Inflammatory macrophage treated with lipopolysaccharide for 4 hours (primary cell): Measurements from ENCODE around the gene PBX3.

Experiments
- DNase-seq: peaks from one replicate; pipeline ENCODE4 v3.0.0-alpha.2; 2020

The PBX3 gene

DNA sequence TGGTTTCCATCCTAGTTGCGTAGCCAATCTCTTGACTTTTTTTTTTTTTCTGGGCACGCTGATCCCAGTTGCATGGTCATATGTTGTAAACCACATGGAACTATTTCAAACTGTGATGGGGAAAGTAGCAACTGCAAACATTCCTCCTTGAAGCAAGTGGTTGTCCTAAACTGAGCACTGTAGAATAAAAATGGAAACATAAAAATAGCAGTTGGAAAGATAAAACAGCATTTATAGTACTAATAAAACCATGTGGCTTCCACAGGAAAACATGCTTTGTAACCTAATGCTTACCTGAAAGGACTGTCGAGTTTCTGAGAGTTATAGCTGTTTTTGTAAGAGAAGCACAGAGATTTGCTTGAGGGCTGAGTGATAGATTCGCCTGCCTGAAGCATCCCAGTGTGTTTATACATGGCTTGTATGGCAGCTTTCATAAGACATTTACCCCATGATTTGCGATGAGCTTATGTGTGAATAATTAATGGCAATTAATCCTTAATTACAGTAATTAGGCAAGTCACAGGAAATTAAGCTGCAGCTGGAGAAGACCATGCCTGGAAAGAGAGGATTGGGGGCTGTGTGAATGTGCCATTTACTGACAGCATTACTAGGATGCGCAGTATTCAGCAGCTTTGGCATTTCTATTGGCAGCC, 136.5 kb downstream of the PBX3 start:
- no peak for DNase-seq

- DNase-seq = no peak
Observed at GRCh38 chr9:125884218-125884595, 137.0 kb downstream of the PBX3 start.

DNA sequence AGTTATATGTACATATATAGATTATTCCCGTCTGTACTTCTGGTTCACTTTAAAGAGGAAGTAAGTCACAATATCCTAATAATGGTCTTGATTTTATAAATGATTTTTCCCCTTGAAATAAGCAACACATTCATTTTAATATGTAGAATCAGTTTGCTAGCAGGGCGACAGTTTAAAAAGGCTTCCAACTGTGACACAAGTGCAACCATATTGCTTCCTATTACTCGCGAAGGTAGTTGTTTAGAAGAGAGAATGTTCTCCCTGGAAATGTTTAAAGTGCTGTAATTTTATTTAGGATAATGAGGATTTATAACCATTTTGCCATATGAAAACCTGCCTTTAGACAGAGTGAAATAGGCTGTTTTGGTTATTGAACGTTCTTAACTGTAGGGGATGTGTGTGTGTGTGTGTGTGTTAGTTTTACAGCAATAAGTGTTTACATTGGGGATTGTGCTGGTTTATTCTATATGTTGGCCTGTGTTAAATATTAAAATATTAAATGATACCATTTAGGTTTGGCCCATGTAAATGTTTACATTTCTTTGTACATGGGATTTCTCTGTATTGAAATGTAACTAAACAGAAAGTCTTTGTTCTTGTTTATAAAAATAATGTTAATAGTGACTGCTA, 138.3 kb downstream of the PBX3 start:
- DNase-seq = no peak

- DNase-seq = no peak
Observed at GRCh38 chr9:125886365-125886764, 139.2 kb downstream of the PBX3 start.

GRCh38 chr9:125887172-125887571, 140.0 kb downstream of the PBX3 start:
- DNase-seq = no peak

GRCh38 chr9:125888211-125888610, 141.0 kb downstream of the PBX3 start:
- no peak for DNase-seq

GRCh38 chr9:125889112-125889475, 141.9 kb downstream of the PBX3 start:
- no peak for DNase-seq

GRCh38 chr9:125889476-125890419, 142.6 kb downstream of the PBX3 start:
- DNase-seq = peak; percentile 15

- no peak for DNase-seq
Observed at GRCh38 chr9:125890826-125891225, 143.7 kb downstream of the PBX3 start.

DNA sequence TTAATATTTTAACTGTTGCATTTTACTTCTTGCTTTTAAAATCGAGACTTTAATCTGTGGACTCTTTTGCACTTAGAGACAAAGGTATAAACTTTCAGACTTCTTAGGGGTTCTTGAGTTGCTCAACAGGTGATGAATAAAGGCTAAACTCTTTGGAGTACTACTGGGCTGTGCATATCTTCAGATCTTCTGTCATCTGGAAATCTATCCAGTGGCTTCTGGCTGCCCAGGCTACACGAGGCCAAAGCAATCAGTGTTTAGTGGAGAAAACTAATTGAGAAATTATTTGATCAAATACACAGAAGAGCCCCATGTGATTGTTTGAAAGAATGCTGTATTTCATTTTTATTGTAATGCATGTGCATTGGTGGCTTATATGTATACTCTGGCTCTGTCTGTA, 146.1 kb downstream of the PBX3 start:
- DNase-seq = no peak

DNA sequence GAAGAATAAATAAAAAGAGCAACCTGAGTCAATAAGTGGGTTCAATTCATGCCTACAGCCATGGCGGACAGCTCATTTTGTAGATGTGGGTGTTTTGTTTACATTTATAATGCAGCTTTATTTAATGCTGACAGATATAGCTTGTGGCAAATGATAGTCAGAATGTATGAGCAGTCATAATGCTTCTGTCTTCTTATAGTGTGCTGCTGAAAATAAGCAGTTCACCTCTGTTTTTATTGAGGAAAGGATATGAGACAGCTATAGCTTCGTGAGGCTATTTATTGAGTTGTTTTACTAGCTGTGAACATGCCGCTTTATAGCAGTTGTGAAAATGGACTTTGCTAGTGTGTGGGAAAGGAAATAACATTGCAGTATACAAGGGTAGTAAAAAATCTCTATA, 147.4 kb downstream of the PBX3 start:
- DNase-seq = no peak

DNA sequence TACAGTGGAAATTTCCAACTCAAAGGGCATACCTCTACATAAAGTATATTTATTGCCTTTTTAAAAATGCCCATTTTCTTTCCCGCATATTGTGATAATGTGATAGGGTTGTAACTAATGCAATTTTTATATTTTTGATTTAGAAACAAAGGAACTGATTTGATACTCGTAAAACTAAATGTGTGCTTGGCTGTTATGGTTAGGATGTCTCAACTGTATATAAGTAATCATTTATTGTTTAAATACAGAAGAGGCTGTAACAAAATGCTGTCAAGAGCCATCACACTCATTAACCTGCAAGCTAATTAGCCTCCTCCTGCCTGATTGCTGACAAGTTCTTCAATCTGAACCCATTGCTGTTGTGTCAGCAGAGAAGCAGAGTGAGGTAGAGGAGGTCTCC, 149.2 kb downstream of the PBX3 start:
- DNase-seq = no peak

- no peak for DNase-seq
Observed at GRCh38 chr9:125896964-125897363, 149.8 kb downstream of the PBX3 start.

- no peak for DNase-seq
Observed at GRCh38 chr9:125897481-125897880, 150.3 kb downstream of the PBX3 start.

- DNase-seq = no peak
Observed at GRCh38 chr9:125902214-125902613, 155.0 kb downstream of the PBX3 start.

- peak; percentile 21 for DNase-seq
Observed at GRCh38 chr9:125902831-125903512, 155.8 kb downstream of the PBX3 start.

- peak; percentile 61 for DNase-seq
Observed at GRCh38 chr9:125904155-125904851, 157.1 kb downstream of the PBX3 start.

- no peak for DNase-seq
Observed at GRCh38 chr9:125906144-125906543, 159.0 kb downstream of the PBX3 start.

GRCh38 chr9:125906893-125907292, 159.7 kb downstream of the PBX3 start:
- peak; percentile 31 for DNase-seq

DNA sequence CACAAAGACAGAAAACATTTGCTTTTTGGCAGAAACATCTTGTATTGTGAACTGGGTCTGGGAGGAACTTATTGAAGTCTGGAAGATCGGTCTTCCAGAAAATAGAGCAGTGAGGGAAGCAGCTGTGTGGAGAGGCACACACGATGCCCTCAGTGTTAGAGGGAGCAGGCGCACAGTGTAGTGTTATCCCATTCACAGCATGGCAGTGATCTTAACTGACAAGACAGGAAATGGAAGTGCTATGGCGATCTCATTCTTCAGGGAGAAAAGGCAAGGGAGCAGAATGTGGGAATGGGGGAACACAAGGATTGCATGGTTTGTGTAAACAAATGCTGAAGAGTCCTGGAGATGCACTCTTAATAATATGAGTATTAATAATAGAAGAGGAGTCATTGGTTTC, 161.0 kb downstream of the PBX3 start:
- DNase-seq = no peak

GRCh38 chr9:125908966-125909365, 161.8 kb downstream of the PBX3 start:
- DNase-seq = no peak

DNA sequence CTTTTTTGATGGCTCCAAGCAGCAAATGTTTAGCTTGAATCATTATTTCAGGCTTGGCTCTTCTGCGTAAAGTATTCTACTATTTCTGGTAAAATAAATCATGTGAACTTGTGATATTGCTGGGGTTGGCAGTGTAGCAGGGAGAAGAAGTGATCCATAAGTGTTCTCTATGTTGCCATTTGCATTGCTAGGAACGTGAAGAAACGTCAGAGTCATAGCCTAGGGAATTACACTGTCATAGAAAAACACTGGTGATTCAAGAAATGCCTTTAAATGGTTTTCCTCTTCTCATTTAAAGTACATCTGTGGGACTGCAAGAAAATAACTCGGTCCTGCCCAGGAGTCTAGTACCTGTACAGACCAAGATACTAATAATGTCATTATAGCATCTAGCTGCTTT, 162.3 kb downstream of the PBX3 start:
- DNase-seq = no peak

GRCh38 chr9:125910286-125910685, 163.1 kb downstream of the PBX3 start:
- DNase-seq = no peak
